Muscle of leg (tissue), 16 donors: ENCODE measurements around the gene HDGF. TPM values are rescaled to one million over a fixed set of nuclear protein-coding genes. Genes with fewer than 3 reads are reported as not detected.

Experiments
- DNase-seq: peaks from one replicate; pipeline ENCODE4 v3.0.0; 2013
- H3K27ac ChIP-seq: one replicate; pipeline ENCODE4 v1.5.1; 2013; ENCODE audit warnings: mild to moderate bottlenecking, low read length, control low read depth
- H3K27me3 ChIP-seq: one replicate; pipeline ENCODE4 v1.6.1; 2013; ENCODE audit warnings: low read length; ENCODE audit not compliant: control insufficient read depth, insufficient read depth
- H3K36me3 ChIP-seq: one replicate; pipeline ENCODE4 v1.6.1; 2013; ENCODE audit warnings: low read length; ENCODE audit not compliant: control insufficient read depth, insufficient read depth
- H3K4me1 ChIP-seq: one replicate; pipeline ENCODE4 v1.6.1; 2013; ENCODE audit warnings: low read length; ENCODE audit not compliant: control insufficient read depth, insufficient read depth
- H3K4me3 ChIP-seq: one replicate; pipeline ENCODE4 v1.5.1; 2013; ENCODE audit warnings: low read length, control low read depth
- H3K9me3 ChIP-seq: replicated peaks from 2 replicates; pipeline ENCODE4 v1.6.1; 2013; ENCODE audit warnings: low read depth, low read length; ENCODE audit not compliant: control insufficient read depth
- WGBS: methylation state at CpG from one replicate; pipeline ENCODE4 v1.1.5; 2013; ENCODE audit warnings: missing lambda C conversion rate; ENCODE audit not compliant: insufficient coverage; 5-methylcytosine and 5-hydroxymethylcytosine counted together
- long read RNA-seq, 11 donors: transcript quantifications; one replicate each; lab custom pipeline, GENCODE V29; 2026
- polyA plus RNA-seq, 8 donors: library from polyadenylated mRNA; unstranded; fragments of 120-200 nt; gene quantifications; one replicate each; pipeline versions ENCODE4 v1.2.1 to v1.2.3, GENCODE V29; 2013; ENCODE audit warnings: inconsistent platforms in 1 of 8, low replicate concordance in 1 of 8; ENCODE audit not compliant: insufficient read length in 8 of 8, insufficient read depth in 1 of 8
- total RNA-seq: library from RNA; stranded (reverse); fragments of 120-200 nt; gene quantifications from one replicate; pipeline ENCODE4 v1.2.4, GENCODE V29; 2013

Gene HDGF
- total RNA-seq: 123 TPM
- polyA plus RNA-seq: 100 to 1,000 TPM; 145 to 184 (median 166) TPM
- long read RNA-seq, donor 1, transcript HDGF-201 (6 exons, 2,380 nt): major isoform, 8 of 8 reads
- long read RNA-seq, donor 1, partial matches to known transcripts: 0 of 8 reads
- long read RNA-seq, donor 1, other reads (novel, unspliced or antisense): 0 of 8 reads
- long read RNA-seq, donor 2, partial matches to known transcripts: 0 of 2 reads
- long read RNA-seq, donor 2, other reads (novel, unspliced or antisense): 0 of 2 reads
- long read RNA-seq, donor 3, transcript HDGF-201 (6 exons, 2,380 nt): major isoform, 29 of 34 reads
- long read RNA-seq, donor 3, partial matches to known transcripts: 0 of 34 reads
- long read RNA-seq, donor 3, other reads (novel, unspliced or antisense): 5 of 34 reads
- long read RNA-seq, donor 4, transcript HDGF-201 (6 exons, 2,380 nt): major isoform, 10 of 24 reads
- long read RNA-seq, donor 4, partial matches to known transcripts: 11 of 24 reads
- long read RNA-seq, donor 4, other reads (novel, unspliced or antisense): 0 of 24 reads
- long read RNA-seq, donor 5, transcript HDGF-201 (6 exons, 2,380 nt): major isoform, 41 of 84 reads
- long read RNA-seq, donor 5, partial matches to known transcripts: 40 of 84 reads
- long read RNA-seq, donor 5, other reads (novel, unspliced or antisense): 0 of 84 reads
- long read RNA-seq, donor 6, transcript HDGF-201 (6 exons, 2,380 nt): major isoform, 48 of 77 reads
- long read RNA-seq, donor 6, partial matches to known transcripts: 27 of 77 reads
- long read RNA-seq, donor 6, other reads (novel, unspliced or antisense): 0 of 77 reads
- long read RNA-seq, donor 7, transcript HDGF-201 (6 exons, 2,380 nt): major isoform, 21 of 56 reads
- long read RNA-seq, donor 7, partial matches to known transcripts: 35 of 56 reads
- long read RNA-seq, donor 7, other reads (novel, unspliced or antisense): 0 of 56 reads
- long read RNA-seq, donor 8, transcript HDGF-201 (6 exons, 2,380 nt): major isoform, 7 of 21 reads
- long read RNA-seq, donor 8, partial matches to known transcripts: 13 of 21 reads
- long read RNA-seq, donor 8, other reads (novel, unspliced or antisense): 0 of 21 reads
- long read RNA-seq, donor 9, transcript HDGF-201 (6 exons, 2,380 nt): major isoform, 7 of 19 reads
- long read RNA-seq, donor 9, partial matches to known transcripts: 11 of 19 reads
- long read RNA-seq, donor 9, other reads (novel, unspliced or antisense): 0 of 19 reads
- long read RNA-seq, donor 10, transcript HDGF-201 (6 exons, 2,380 nt): major isoform, 8 of 25 reads
- long read RNA-seq, donor 10, partial matches to known transcripts: 17 of 25 reads
- long read RNA-seq, donor 10, other reads (novel, unspliced or antisense): 0 of 25 reads
- long read RNA-seq, donor 11, transcript HDGF-201 (6 exons, 2,380 nt): major isoform, 6 of 7 reads
- long read RNA-seq, donor 11, partial matches to known transcripts: 0 of 7 reads
- long read RNA-seq, donor 11, other reads (novel, unspliced or antisense): 0 of 7 reads

DNA sequence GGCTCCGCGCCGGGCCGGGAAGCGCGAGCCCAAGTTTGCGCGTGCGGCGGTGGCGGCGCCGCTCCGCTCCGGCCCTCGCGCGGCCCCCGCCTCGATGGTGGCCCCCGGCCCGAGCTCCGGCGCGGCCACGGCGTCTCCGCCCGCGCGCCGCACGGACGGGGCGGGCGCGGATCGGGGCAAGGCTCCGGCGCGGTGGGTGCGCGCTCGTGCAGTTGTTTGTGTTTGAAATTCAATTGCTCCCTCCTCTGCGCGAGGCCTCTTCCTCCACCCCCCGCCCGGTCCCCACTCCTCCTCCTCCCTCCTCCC, at the start of gene HDGF:
Gene HDGF (minus strand): TSS at position 225 of the 306 bp plus-strand sequence. CDS start 246 bp downstream, outside the sequence.
- peaks cover 54% of the 10 kb centered on the region for H3K4me1 ChIP-seq
- WGBS: under 1% methylated on average over 42 of the region's 48 CpGs
- no peaks in the 10 kb centered on the region for H3K9me3 ChIP-seq
- H3K27ac ChIP-seq: peak within 1 kb of the TSS; percentile 100
- DNase-seq: no peak
- no peaks in the 10 kb centered on the region for H3K27me3 ChIP-seq
- H3K36me3 ChIP-seq: peaks cover 4% of the 10 kb centered on the region
- H3K4me3 ChIP-seq: peak within 1 kb of the TSS; percentile 86

DNA sequence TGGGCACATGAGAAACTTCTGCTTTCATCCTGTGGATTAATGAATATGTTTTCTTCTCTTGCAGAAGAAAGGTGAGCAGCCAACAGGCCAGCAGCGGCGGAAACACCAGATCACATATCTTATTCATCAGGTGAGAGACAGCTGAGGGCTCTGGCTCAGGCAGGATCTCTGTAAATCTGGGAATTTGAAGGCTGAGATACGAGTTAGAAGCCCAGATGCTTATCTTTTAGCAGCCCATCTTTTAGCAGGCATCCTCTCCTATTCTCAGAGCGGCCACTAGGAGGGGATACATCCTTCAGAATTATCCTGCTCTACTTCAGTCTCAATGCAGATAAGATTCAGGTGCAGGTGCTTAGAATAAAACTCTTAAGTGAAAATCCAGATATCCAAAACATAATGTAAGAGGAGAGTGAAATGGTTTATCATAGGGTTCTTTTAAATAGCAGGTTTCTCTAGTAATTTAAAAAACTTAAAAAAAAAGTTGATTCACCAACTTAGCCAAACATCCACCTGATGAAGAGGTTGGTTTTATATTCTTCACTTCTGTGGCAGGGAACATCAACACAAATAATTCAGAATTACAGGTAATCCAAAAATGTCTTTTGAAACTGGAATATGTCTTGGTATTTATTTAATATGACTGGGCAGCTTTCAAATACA, 45.9 kb upstream of the HDGF start:
- WGBS: no CpG with 5 or more reads among the region's 4 CpGs

DNA sequence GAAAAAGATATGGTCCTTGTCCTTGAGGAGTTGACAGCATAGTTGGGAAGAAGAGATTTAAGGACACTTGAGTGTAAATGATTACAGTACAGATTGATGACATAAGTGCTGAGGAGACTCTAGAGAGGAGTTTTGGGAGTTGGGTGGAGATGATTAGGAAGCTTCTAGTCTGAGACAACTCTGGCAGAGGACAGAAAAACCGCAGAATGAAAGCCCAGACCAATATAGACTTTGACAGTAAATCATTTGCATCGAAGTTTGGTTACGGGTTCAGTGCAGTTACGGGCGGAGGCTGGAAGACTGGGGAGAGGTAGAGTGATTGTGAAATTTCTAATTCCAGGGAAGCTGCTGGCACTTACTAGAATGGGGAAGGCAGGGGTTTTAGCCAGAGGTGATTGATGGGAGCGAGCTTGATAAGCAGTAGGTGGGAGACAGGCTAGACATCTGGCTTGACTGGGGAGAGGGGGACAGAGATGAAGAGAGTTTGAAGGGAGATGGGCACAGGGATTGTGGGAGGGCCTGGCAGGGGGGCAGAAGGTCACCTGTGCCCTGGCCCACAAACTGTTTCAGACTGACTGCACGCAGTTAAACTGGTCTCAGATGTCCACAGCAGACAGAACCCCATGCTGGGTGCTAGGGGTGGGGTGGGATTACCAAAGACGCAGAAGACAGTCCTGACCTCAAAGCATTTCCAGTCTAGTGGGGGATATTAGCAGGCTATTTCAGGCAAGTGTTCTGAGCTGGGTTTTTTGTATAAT, 45.0 kb upstream of the HDGF start:
- 68% methylated on average over 7 of the region's 8 CpGs for WGBS

More for the DNA sequence above, 45.9 kb upstream of the HDGF start:
- Histone ChIP-seq H3K9me3 (no peaks in the 10 kb centered on the region), H3K4me1 (peaks cover 16% of the 10 kb centered on the region), H3K36me3 (peaks cover 78% of the 10 kb centered on the region), H3K4me3 (no peak overlapping the region), H3K27me3 (no peaks in the 10 kb centered on the region), H3K27ac (no peak overlapping the region)
- DNase-seq: peak; percentile 67

DNA sequence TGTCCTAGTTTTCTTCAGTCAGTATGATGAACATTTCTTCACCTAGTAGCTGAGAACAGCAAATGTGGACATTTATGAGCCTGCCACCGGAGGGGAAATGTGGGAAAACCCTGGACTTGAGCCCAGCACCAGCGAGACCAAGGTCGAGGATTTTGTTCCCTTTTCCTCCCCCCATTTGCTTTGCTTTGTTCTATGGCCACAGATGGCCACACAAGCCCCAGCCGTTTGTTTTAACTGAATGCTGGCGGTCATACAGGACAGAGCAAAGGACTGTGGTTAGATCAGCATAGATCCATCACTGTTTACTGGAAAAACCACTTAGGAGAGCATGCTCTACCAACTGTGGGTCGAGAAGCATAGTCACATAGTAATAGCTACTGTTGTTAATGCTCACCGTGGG, 44.3 kb upstream of the HDGF start:
- Histone ChIP-seq H3K27ac (no peak overlapping the region), H3K36me3 (peaks cover 80% of the 10 kb centered on the region)
- 79% methylated on average over 2 of the region's 7 CpGs for whole genome bisulfite sequencing

More for the DNA sequence above, 45.0 kb upstream of the HDGF start:
- Histone ChIP-seq H3K27me3 (no peaks in the 10 kb centered on the region), H3K36me3 (peaks cover 79% of the 10 kb centered on the region), H3K27ac (no peak overlapping the region), H3K4me3 (no peak overlapping the region), H3K4me1 (peaks cover 11% of the 10 kb centered on the region), H3K9me3 (no peaks in the 10 kb centered on the region)
- no peak for DNase-seq

DNA sequence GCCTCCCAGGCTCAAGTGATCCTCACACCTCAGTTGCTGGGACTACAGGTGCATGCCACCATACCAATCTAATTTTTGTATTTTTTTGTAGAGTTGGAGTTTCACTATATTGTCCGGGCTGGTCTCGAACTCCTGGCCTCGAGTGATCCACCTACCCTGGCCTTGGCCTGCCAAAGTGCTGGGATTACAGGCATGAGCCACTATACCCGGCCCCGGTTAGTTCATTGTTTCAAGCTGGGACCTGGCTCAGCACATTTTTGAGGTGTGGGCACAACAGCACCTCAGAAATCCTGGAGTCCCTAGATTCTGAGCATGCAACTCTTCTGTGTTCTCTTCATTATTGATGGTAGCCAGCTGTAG, 43.9 kb upstream of the HDGF start:
- Histone ChIP-seq H3K27me3 (no peaks in the 10 kb centered on the region), H3K36me3 (peaks cover 76% of the 10 kb centered on the region), H3K4me3 (no peak overlapping the region), H3K27ac (no peak overlapping the region), H3K9me3 (no peaks in the 10 kb centered on the region), H3K4me1 (peaks cover 3% of the 10 kb centered on the region)
- WGBS: 95% methylated on average over 4 of the region's 5 CpGs
- DNase-seq: no peak

More for the DNA sequence above, 44.3 kb upstream of the HDGF start:
- DNase-seq: no peak
- Histone ChIP-seq H3K4me1 (peaks cover 5% of the 10 kb centered on the region), H3K9me3 (no peaks in the 10 kb centered on the region), H3K4me3 (no peak overlapping the region), H3K27me3 (no peaks in the 10 kb centered on the region)

DNA sequence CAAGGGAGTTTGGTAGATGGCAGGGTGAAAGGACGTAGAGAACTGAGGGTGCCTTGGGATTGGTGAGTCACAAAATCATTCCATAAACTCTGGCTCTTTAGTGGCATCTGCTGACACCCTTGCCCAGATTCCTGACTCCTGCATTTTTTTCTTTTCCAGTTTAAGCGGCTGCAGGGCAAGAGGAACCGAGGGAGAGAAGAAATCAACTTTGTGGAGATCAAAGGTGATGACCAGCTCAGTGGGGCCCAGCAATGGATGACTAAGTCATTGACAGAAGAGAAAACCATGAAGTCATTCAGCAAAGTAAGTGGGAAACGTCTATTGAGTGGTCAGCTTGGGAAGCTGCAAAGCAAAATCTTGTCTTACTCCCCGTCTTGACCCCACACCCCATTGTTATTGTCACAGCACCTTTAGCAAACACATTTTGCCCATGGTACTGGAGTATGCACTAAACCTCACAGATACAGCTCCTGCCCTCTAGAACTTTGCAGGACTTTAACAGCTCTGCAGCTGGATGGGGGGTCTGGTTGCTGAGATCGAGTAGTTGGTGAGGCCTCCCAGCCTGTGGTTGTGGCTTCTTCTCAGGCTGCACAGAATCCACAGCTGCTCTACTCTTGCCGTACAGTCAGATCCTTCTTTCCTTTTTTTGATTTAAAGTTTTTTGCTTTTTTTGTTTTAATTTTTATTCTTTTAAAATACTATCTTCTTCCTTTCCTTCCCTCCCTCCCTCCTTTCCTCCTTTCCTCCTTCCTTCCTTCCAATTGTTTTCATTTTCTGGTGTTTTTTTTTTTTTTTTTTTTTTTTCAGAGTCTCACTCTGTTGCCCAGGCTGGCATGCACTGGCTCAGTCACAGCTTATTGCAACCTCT, 43.3 kb upstream of the HDGF start:
- Histone ChIP-seq H3K27me3 (no peaks in the 10 kb centered on the region), H3K36me3 (peaks cover 75% of the 10 kb centered on the region), H3K4me1 (no peaks in the 10 kb centered on the region), H3K4me3 (no peak overlapping the region), H3K27ac (no peak overlapping the region), H3K9me3 (no peaks in the 10 kb centered on the region)
- WGBS: 80% methylated on average over 1 of the region's 7 CpGs
- no peak for DNase-seq

DNA sequence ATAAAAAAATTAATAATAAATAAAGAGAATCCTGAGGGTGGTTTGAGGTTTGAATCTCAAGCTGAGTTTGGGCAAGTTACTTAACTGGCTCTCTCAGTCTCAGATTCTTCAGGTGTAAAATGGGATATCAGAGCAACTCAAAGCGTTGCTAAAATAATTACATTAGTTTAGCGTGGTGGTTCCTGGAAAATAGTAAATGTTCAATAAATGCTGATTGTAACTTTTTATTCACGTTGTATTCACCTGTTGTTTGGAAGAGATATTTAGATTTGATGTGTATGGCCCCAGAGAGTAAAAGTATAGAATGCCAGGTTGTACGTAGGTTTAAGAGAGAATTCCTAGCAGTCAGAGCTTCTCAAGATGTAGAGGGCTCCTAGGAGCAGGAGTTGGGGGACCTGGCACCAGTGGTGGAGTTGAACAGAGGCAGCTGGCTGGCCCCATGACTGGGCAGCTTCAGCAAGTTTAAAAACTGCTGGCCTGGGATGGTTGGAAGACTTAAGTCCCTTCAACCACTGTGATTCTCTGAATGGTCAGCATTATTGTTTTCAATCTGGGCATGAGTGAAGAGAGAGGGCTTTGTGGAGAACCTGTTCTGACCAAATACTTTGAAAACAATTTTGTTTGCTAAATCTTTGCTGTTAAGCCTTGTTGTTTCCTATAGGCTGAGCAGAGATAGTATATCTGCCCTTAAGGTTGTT, 38.3 kb upstream of the HDGF start:
- Histone ChIP-seq H3K27me3 (no peaks in the 10 kb centered on the region), H3K9me3 (no peaks in the 10 kb centered on the region), H3K36me3 (peaks cover 69% of the 10 kb centered on the region), H3K4me1 (no peaks in the 10 kb centered on the region), H3K27ac (no peak overlapping the region), H3K4me3 (no peak overlapping the region)
- DNase-seq: no peak
- 94% methylated on average over 3 of the region's 4 CpGs for WGBS

DNA sequence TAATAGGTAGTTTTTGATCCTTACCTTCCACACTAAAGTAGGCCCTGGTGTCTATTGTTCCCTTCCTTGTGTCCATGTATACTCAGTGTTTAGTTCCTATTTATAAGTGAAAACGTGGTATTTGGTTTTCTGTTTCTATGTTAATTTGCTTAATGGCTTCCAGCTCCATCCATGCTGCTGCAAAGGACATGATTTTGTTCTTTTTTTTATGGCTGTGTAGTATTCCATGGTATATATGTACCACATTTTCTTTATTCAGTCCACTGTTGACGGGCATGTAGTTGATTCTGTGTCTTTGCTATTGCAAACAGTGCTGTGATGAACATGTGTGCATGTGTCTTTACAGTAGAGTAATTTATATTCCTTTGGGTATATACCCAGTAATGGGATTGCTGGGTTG, 36.7 kb upstream of the HDGF start:
- Histone ChIP-seq H3K27me3 (no peaks in the 10 kb centered on the region), H3K27ac (no peak overlapping the region), H3K4me1 (no peaks in the 10 kb centered on the region), H3K9me3 (no peaks in the 10 kb centered on the region), H3K4me3 (no peak overlapping the region), H3K36me3 (peaks cover 66% of the 10 kb centered on the region)
- DNase-seq: no peak
- WGBS: no CpG with 5 or more reads among the region's 2 CpGs
